GM21381 (cell line): ENCODE data around the gene MAPK6.
"Not testable (repeated sequence)": the region's sequence is repeated elsewhere in the genome, so short reads cannot be mapped to it uniquely, and the experiment has no call there.

Source experiments
- ATAC-seq: cut with Tn5 transposase; IDR thresholded peaks from one replicate; pipeline ENCODE4 v1.9.1; 2021; ENCODE audit warnings: mild to moderate bottlenecking, moderate library complexity; ENCODE audit not compliant: unreplicated experiment

The MAPK6 gene

DNA sequence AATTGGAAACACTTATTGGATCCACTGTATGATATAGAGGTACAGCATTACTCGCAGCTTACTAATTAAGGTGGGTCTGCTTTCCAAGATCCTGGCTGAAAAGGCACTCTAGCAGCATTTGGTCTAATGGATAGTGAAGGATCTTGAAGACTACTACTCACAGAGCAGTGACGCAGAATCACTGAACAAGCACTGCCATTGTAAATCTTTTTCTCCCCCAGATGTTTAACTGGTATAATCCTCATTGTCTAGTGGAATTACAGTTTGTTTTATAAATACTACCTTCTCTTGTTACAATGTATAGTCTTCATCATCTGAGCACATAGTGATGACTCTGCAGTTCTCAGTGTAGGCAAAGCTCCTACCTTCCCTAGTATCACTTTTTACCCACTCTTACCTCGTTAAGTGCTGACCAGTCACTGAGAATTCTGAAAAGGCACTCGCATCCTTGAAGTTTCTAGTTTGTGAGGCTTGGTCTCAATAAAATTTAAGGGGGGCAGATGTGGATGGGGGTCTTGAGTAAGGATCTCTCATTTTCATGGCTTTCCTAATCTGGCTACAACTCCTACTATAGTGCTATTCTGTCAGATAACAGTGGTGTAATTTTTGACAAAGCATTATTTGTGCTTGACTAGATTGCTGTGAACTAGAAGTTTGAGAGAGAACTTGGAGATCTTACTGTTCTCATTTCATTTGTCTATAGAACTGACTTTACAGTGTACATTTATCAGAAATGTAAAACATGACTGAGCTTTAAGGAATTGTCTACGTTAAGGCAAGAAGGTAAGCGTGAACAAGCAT lies 23.2 kb downstream of the MAPK6 start:
- ATAC-seq = no peak

- not testable (repeated sequence) for ATAC-seq
These were observed 26.8 kb downstream of the MAPK6 start for GRCh38 chr15:52045795-52046298.

- not testable (repeated sequence) for ATAC-seq
These were observed 27.5 kb downstream of the MAPK6 start for GRCh38 chr15:52046552-52046951.

DNA sequence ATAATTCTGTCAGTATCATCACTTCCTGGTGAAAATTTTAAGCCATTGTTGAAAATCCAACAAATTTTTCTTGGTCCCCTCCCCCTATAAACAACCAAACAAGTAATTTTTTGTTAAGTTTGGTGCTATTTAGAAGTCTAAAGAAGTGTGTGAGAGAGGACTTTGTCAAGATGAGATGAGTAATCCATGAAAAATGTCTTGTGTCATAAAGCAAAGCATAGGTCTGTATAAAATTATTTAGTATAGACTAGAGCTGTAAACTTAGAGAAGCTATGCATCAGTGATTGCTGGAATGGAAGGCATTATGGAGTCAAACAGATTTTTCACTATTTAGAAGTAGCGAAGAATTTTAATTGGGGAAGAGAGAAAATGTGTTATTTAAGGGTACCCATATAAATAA lies 31.4 kb downstream of the MAPK6 start:
- no peak for ATAC-seq

- no peak for ATAC-seq
These were observed 33.3 kb downstream of the MAPK6 start for GRCh38 chr15:52052066-52052935.

- no peak for ATAC-seq
These were observed 35.4 kb downstream of the MAPK6 start for GRCh38 chr15:52054381-52054780.

DNA sequence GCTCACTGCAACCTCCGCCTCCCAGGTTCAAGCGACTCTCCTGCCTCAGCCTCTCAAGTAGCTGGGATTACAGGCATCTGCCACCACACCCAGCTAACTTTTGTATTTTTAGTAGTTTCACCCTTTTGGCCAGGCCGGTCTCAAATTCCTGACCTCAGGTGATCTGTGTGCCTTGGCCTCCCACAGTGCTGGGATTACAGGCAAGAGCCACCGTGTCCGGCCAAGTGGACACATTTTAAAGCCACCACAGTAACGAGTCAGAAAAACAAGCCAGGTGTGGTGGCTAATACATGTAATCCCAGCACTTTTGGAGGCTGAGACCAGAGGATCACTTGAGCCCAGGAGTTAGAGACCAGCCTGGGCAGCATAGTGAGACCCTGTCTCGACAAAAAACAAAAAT lies 35.8 kb downstream of the MAPK6 start:
- not testable (repeated sequence) for ATAC-seq

DNA sequence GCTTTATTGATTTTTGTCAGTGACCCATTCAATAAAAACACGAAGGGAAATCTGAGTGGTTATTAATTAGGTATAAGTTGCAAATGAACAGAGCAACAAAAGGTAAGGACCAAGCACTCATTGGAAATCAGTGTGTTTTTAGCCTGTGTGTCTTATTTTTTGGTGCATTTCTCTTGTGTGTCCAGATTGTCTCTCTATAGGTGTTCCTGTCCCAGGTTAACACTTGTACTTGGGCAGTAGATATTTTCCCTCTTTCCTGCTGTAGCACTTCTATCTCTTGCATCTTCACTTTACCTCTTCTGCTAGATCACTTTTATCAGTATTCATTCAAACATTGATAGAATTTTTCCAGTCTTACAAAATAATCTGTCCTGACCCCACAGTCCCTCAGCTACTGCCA lies 37.0 kb downstream of the MAPK6 start:
- ATAC-seq = no peak

DNA sequence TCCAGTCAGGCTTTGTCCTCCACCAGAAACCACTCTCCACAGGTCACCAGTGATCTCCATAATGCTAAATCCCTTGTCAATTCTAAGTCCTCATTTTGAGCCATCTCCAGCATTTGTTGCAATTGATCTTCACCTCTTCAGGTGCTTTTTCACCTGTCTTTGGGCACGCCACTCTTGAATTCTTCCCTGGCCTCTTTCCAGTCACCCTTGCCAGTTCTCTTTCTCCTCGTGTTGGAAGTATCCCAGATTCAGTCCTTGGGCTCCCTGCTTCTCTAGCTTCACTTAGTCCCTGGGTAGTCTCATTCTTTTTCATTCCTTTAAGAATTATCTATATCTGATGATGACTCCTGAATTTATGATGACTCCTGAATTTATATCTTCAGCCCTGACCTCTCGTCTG lies 37.5 kb downstream of the MAPK6 start:
- ATAC-seq = no peak

DNA sequence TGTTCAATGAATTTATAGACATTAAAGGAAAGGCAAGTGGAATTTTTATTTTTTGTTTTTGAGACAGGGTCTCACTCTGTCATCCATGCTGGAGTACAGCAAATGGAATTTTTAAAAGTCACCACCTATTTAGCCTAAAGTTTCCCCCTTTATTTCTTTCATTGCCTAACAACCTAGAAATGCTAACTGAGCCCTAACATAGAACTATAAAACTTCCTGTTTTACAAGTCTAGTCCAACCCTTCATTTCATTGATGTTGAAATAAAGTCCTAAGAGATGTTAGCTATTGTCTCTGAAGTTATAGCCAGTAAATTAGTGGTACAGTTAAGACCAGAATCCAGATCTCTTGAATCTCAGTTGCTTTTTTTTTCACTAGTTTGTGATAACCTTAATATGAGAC lies 39.0 kb downstream of the MAPK6 start:
- ATAC-seq = no peak

DNA sequence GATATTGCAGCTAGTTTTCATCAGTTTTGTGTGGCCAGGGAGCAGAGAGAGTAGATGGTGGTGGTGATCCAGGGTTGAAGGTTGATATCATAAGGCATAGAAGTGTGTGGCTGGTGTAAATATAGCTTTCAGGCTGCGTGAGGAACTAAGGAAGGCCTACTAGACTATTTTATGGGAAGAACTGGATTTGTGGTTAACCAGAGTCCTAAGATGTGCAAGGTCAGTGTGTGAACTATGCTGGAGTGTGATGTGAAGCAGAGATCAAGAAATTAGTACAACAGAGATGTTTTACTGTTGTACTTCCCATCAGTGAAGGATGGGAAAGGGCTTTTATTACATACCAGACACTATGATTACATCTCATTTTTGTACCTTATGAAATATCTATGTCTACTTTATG lies 41.5 kb downstream of the MAPK6 start:
- ATAC-seq = no peak

DNA sequence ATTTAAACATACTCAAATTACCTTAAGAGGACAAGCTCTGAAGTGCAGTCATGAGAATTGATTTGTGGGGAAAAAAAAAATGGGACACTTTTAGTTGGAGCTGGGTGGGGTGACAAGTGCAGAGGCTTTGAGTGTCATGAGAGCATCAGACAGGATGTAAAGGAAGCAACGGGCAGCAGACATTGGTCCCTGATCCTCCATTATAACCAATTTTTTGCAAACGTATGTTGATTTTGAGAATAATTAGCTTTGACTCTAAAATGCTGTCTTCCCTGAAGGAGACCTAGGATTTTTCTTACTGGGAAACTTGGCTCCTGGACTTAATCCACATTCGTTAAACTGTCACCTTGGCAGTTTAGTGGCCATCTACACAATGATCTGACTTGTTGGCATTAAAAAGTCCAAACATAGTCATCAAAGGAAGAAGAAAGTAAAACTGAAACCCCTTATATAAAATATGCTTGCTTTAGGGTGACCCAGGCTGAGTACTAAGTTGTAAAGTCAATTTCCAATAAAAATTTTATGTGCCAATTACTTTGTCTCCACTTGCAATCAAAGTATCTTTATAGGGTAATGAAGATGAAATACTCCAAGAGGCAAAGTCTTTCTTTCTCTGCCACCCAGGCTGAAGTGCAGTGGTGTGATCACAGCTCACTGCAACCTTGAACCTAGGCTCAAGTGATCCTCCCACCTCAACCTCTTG lies 48.0 kb downstream of the MAPK6 start:
- no peak for ATAC-seq

GRCh38 chr15:52067545-52067926 lies 48.5 kb downstream of the MAPK6 start:
- no peak for ATAC-seq

- no peak for ATAC-seq
These were observed 49.1 kb downstream of the MAPK6 start for GRCh38 chr15:52068004-52068615.

DNA sequence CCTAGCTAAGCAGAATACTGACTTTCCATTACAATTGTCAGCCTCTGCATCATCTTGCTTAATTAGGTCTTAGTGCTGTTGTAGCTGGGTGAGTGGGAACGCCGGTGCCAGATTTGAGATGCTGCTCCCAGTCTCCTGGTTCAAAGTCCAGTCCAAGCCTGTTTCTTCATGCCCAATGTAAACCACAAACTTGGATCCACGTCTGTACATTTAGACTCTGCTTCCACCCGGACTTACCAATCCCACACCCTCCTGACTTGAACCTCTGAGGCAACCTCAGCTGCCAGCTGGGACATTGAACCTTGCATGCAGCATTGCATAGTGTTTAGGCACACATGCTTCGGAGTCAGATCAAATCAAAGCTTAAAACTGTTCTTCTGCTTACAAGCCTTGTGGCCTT lies 50.5 kb downstream of the MAPK6 start:
- no peak for ATAC-seq

GRCh38 chr15:52071570-52071969 lies 52.6 kb downstream of the MAPK6 start:
- ATAC-seq = no peak

GRCh38 chr15:52076889-52077781 lies 58.1 kb downstream of the MAPK6 start:
- no peak for ATAC-seq

DNA sequence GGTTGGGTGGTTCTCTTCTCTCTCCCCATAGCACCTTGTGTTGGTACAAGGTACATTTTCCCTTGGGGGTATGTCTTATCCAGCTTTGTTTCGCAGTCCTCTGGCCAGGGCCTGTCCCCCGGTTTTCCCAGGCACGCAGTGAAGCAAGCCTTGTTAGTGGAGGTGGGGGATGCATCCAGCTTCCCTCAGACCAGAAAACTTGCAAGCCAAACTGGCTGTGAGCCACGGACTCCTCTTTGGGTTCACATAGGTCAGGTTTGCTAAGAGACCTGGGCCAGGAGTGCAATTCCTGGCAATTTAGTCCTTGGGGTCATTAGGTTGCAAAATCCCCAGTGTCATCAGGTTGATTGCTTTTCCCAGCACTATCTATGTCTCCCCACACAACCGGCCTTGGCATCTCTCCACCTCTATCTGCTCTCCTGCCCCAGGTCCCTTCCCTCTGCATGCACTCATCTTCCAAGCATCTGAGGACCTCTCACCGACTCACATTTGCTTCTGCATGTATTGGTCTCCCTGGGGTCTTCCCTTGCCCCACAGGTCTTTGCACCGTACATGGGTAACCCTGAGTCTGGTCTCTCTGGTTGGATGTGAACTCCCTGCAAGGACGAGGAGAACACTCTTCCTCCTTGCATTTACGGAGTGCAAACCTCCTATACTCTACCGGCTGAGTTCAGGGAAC lies 59.3 kb downstream of the MAPK6 start:
- no peak for ATAC-seq
